ENCODE results near the gene TMEM106C. TPM values are rescaled to one million over a fixed set of nuclear protein-coding genes. Genes with fewer than 3 reads are reported as not detected.

Gene TMEM106C
- total and polyA plus RNA-seq, 2 of the 4 experiments (the other 2 are of a cell fraction) = 72.1 to 74.6 TPM

DNA sequence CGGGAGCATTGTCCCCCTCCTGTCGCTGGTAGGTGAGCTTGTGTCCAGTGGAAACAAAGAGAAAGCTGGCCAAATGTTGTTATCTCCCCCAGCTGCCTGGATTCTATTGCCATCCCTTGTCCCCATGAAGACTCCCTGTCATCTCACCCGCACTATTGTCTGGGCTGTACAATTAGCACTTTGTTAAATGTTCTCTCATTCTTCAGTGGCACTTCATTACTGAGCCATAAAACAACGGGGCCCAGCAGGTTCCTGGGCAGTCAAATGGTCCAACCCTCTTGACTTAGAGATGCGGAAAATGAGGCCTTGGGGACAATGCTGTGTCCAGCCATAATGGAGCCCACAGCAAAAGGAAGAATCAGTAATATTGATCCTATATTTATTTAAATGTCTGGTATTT lies 54.1 kb downstream of the TMEM106C start:
- no peaks in the 10 kb centered on the region for H3K9me1 ChIP-seq (ENCODE audit: insufficient read depth, low read length)
- H3K4me3 ChIP-seq (ENCODE audit: insufficient read depth, low read depth, low read length) = no peak overlapping the region
- H4K8ac ChIP-seq (ENCODE audit: low read depth in 2 of 2, low read length in 2 of 2) = no peak overlapping the region
- no peaks in the 10 kb centered on the region for H3K79me1 ChIP-seq (ENCODE audit: low read depth in 1 of 2, low read length in 2 of 2)
- no peak overlapping the region for H2AK5ac ChIP-seq (ENCODE audit: low read depth, low read length)
- H3K4me2 ChIP-seq (ENCODE audit: low read depth, low read length) = no peak overlapping the region
- TF ChIP-seq RAD21 (IDR thresholded peaks at IDR 0.05; ENCODE audit: low read length) (no peak), CEBPB (IDR thresholded peaks at IDR 0.05; ENCODE audit: low read depth, low read length) (no peak), POLR2A (IDR thresholded peaks at IDR 0.05; ENCODE audit: low read depth, low read length) (no peak), SMC3 (IDR thresholded peaks at IDR 0.05; ENCODE audit: low read depth, low read length) (no peak), BHLHE40 (IDR thresholded peaks at IDR 0.05; ENCODE audit: low read depth, low read length) (no peak), MXI1 (IDR thresholded peaks at IDR 0.05; ENCODE audit: borderline replicate concordance, low read depth, low read length) (no peak), MAFK (IDR thresholded peaks at IDR 0.05; ENCODE audit: low read depth, low read length) (no peak), FOS (IDR thresholded peaks at IDR 0.05; ENCODE audit: low read depth, low read length) (no peak), RFX5 (IDR thresholded peaks at IDR 0.05; ENCODE audit: low read depth, low read length) (no peak), MAZ (IDR thresholded peaks at IDR 0.05; ENCODE audit: borderline replicate concordance, low read depth, low read length) (no peak)
- TF ChIP-seq, protein P1, sequence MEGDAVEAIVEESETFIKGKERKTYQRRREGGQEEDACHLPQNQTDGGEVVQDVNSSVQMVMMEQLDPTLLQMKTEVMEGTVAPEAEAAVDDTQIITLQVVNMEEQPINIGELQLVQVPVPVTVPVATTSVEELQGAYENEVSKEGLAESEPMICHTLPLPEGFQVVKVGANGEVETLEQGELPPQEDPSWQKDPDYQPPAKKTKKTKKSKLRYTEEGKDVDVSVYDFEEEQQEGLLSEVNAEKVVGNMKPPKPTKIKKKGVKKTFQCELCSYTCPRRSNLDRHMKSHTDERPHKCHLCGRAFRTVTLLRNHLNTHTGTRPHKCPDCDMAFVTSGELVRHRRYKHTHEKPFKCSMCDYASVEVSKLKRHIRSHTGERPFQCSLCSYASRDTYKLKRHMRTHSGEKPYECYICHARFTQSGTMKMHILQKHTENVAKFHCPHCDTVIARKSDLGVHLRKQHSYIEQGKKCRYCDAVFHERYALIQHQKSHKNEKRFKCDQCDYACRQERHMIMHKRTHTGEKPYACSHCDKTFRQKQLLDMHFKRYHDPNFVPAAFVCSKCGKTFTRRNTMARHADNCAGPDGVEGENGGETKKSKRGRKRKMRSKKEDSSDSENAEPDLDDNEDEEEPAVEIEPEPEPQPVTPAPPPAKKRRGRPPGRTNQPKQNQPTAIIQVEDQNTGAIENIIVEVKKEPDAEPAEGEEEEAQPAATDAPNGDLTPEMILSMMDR (conservative IDR thresholded peaks at IDR 0.05; ENCODE audit: low read depth, low read length) = no peak
- TF ChIP-seq, protein P2, sequence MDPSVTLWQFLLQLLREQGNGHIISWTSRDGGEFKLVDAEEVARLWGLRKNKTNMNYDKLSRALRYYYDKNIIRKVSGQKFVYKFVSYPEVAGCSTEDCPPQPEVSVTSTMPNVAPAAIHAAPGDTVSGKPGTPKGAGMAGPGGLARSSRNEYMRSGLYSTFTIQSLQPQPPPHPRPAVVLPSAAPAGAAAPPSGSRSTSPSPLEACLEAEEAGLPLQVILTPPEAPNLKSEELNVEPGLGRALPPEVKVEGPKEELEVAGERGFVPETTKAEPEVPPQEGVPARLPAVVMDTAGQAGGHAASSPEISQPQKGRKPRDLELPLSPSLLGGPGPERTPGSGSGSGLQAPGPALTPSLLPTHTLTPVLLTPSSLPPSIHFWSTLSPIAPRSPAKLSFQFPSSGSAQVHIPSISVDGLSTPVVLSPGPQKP (IDR thresholded peaks at IDR 0.05; ENCODE audit: borderline replicate concordance, low read depth, low read length) = no peak
- TF ChIP-seq, protein P3, sequence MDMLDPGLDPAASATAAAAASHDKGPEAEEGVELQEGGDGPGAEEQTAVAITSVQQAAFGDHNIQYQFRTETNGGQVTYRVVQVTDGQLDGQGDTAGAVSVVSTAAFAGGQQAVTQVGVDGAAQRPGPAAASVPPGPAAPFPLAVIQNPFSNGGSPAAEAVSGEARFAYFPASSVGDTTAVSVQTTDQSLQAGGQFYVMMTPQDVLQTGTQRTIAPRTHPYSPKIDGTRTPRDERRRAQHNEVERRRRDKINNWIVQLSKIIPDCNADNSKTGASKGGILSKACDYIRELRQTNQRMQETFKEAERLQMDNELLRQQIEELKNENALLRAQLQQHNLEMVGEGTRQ (IDR thresholded peaks at IDR 0.05; ENCODE audit: low read depth, low read length) = no peak
- BruUV-seq (replicated peaks) = no TSS peak
- no peak overlapping the region for H3K14ac ChIP-seq (replicated peaks; ENCODE audit: low read depth, low read length)
- no peak overlapping the region for H2BK5ac ChIP-seq (ENCODE audit: low read depth, low read length, poor library complexity, severe bottlenecking)
- in situ Hi-C loops (cut with MboI; ENCODE audit: low sequenced_read_pairs) (no loop called here), intact Hi-C loops (cut with micrococcal nuclease) (no loop called here), dilution Hi-C loops (cut with HindIII; ENCODE audit: low sequenced_read_pairs, unreplicated experiment) (no loop called here)
- no peak overlapping the region for H2BK20ac ChIP-seq (ENCODE audit: low read depth, low read length)
- H4K91ac ChIP-seq (ENCODE audit: insufficient read depth, low read depth, low read length) = no peak overlapping the region
- H3K18ac ChIP-seq (ENCODE audit: low read depth, low read length) = no peak overlapping the region
- no peak overlapping the region for H3K4ac ChIP-seq (ENCODE audit: low read depth, low read length)
- no peak overlapping the region for H3K23ac ChIP-seq (ENCODE audit: low read depth, low read length)
- H3K27ac ChIP-seq (ENCODE audit: insufficient read depth, low read length) = no peak overlapping the region
- no peak overlapping the region for H2BK15ac ChIP-seq (ENCODE audit: low read depth, low read length)
- ATAC-seq (ENCODE audit: low read depth) (no peak), DNase-seq (no peak)
- H3K36me3 ChIP-seq (ENCODE audit: control insufficient read depth, insufficient read depth, low read length) = no peaks in the 10 kb centered on the region
- POLR2A ChIA-PET (ENCODE audit: unreplicated experiment) = no interaction called here
- H4K20me1 ChIP-seq (ENCODE audit: insufficient read depth, low read length) = no peaks in the 10 kb centered on the region
- H2AK9ac ChIP-seq (replicated peaks; ENCODE audit: low read depth, low read length, poor library complexity) = no peak overlapping the region
- H2AFZ ChIP-seq (replicated peaks; ENCODE audit: low read length, poor library complexity) = no peak overlapping the region
- no peak overlapping the region for H3K56ac ChIP-seq (ENCODE audit: extremely low read depth, insufficient read depth, low read length)
- H4K5ac ChIP-seq (ENCODE audit: low read depth, low read length) = no peak overlapping the region
- H3K9me3 ChIP-seq (ENCODE audit: control insufficient read depth, insufficient read depth, low read length) = no peaks in the 10 kb centered on the region
- H3K9ac ChIP-seq (ENCODE audit: low read depth, low read length) = no peak overlapping the region
- no CpG with 5 or more reads among the region's 5 CpGs for WGBS, 2 experiments (ENCODE audit: extremely low coverage in 2 of 2, insufficient read length in 1 of 2)
- no peaks in the 10 kb centered on the region for H3K4me1 ChIP-seq (ENCODE audit: control insufficient read depth, insufficient read depth, low read length)
- H3K27me3 ChIP-seq (ENCODE audit: control insufficient read depth, insufficient read depth, low read length) = peaks cover 66% of the 10 kb centered on the region
- CTCF ChIA-PET = no interaction called here
- no peak overlapping the region for H2BK120ac ChIP-seq (ENCODE audit: low read depth, low read length)

All from IMR-90 (cell line).